Amygdala (tissue), 56 donors: ENCODE results near the gene IL18R1.
A peak's percentile ranks its signal among the peaks of the same experiment; 100 is the strongest.
"Not testable (repeated sequence)": the region's sequence is repeated elsewhere in the genome, so short reads cannot be mapped to it uniquely, and the experiment has no call there.

Experiments used
- DNase-seq, 56 donors: peaks; one replicate each; lab custom pipeline; 2025; lab: John Stamatoyannopoulos, UW

The IL18R1 gene

GRCh38 chr2:102355526-102356380 lies at the start of gene IL18R1:
IL18R1 (plus strand) TSS chr2:102355796; CDS start chr2:102362661, 6,865 bp downstream.
- DNase-seq, result peak in 46 of 56 donors; percentile 2 to 70 (median 20)

- no peak for DNase-seq
These were observed 49.5 kb upstream of the IL18R1 start for GRCh38 chr2:102306125-102306524.

- no peak for DNase-seq
These were observed 44.5 kb upstream of the IL18R1 start, which contains the start of gene IL1RL1 for GRCh38 chr2:102310964-102311640. IL1RL1 (plus strand) TSS chr2:102311563; CDS start chr2:102338265, 26,702 bp downstream.

- DNase-seq, result no peak
These were observed 42.6 kb upstream of the IL18R1 start for GRCh38 chr2:102313025-102313424.

- no peak for DNase-seq
These were observed 42.1 kb upstream of the IL18R1 start for GRCh38 chr2:102313471-102313870.

GRCh38 chr2:102313950-102314349 lies 41.6 kb upstream of the IL18R1 start:
- no peak for DNase-seq

- DNase-seq, result no peak
These were observed 39.7 kb upstream of the IL18R1 start for GRCh38 chr2:102315921-102316320.

GRCh38 chr2:102317715-102318114 lies 37.9 kb upstream of the IL18R1 start:
- no peak for DNase-seq

GRCh38 chr2:102318437-102318836 lies 37.2 kb upstream of the IL18R1 start:
- no peak for DNase-seq

- no peak for DNase-seq
These were observed 33.5 kb upstream of the IL18R1 start for GRCh38 chr2:102321941-102322719.

- not testable (repeated sequence) for DNase-seq
These were observed 30.7 kb upstream of the IL18R1 start for GRCh38 chr2:102324914-102325313.

- no peak for DNase-seq
These were observed 24.1 kb upstream of the IL18R1 start for GRCh38 chr2:102331311-102331980.

GRCh38 chr2:102334486-102334885 lies 21.1 kb upstream of the IL18R1 start:
- no peak for DNase-seq

GRCh38 chr2:102335871-102336366 lies 19.7 kb upstream of the IL18R1 start:
- no peak for DNase-seq

GRCh38 chr2:102336502-102336945 lies 19.1 kb upstream of the IL18R1 start:
- no peak for DNase-seq

GRCh38 chr2:102337012-102337411 lies 18.6 kb upstream of the IL18R1 start:
- DNase-seq, result no peak

- no peak for DNase-seq
These were observed 17.9 kb upstream of the IL18R1 start for GRCh38 chr2:102337481-102338386.

- no peak for DNase-seq
These were observed 14.8 kb upstream of the IL18R1 start for GRCh38 chr2:102340778-102341177.

GRCh38 chr2:102342888-102343287 lies 12.7 kb upstream of the IL18R1 start:
- no peak for DNase-seq
